Sigmoid colon (tissue), 7 donors: ENCODE data around the gene TBC1D26. TPM values are rescaled to one million over a fixed set of nuclear protein-coding genes. Genes with fewer than 3 reads are reported as not detected.
A peak's percentile ranks its signal among the peaks of the same experiment; 100 is the strongest.
"Not testable (repeated sequence)": the region's sequence is repeated elsewhere in the genome, so short reads cannot be mapped to it uniquely, and the experiment has no call there.

ENCODE experiments used
- DNase-seq: peaks from one replicate; pipeline ENCODE4 v3.0.0-alpha.2; 2019
- H3K27ac ChIP-seq, 4 donors: fragments of 200-600 bp; sonication (generic); one replicate each; pipeline ENCODE4 v1.5.1; 2016 to 2019; ENCODE audit warnings: mild to moderate bottlenecking in 1 of 4
- H3K27me3 ChIP-seq, 3 donors: fragments of 200-600 bp; sonication (generic); one replicate each; pipeline ENCODE4 v1.5.1; 2019; ENCODE audit warnings: mild to moderate bottlenecking in 1 of 3
- H3K36me3 ChIP-seq, 4 donors: fragments of 200-600 bp; sonication (generic); one replicate each; pipeline ENCODE4 v1.5.1; 2016 to 2019
- H3K4me1 ChIP-seq, 4 donors: fragments of 200-600 bp; sonication (generic); one replicate each; pipeline ENCODE4 v1.5.1; 2017 to 2019
- H3K4me3 ChIP-seq, 4 donors: fragments of 200-600 bp; sonication (generic); one replicate each; pipeline ENCODE4 v1.5.1; 2017 to 2019; ENCODE audit warnings: mild to moderate bottlenecking in 2 of 4, moderate library complexity in 1 of 4
- H3K9me3 ChIP-seq, 4 donors: fragments of 200-600 bp in 3 of 4; sonication (generic) in 3 of 4; one replicate each; pipeline versions ENCODE4 v1.5.1 to v1.6.1; 2013 to 2019
- POLR2AphosphoS5 ChIP-seq, 4 donors: sonication (generic); formaldehyde crosslinking; IDR thresholded peaks; one replicate each; pipeline ENCODE4 v1.6.1; 2017; ENCODE audit warnings: antibody characterized with exemption in 4 of 4
- WGBS, 2 donors: extraction: QIAGEN DNeasy Blood & Tissue Kit; methylation state at CpG; one replicate each; pipeline ENCODE4 v1.1.7; 2013; 5-methylcytosine and 5-hydroxymethylcytosine counted together
- intact Hi-C: fragments of 100-400 bp; cut with DNase I; formaldehyde crosslinking; loops from one replicate; pipeline ENCODE4 v1.15.1; 2023
- polyA plus RNA-seq, 3 donors: library from polyadenylated mRNA; stranded (reverse); fragments of 200-250 nt; gene quantifications; one replicate each; pipeline ENCODE4 v1.2.3, GENCODE V29; 2013
- total RNA-seq, 4 donors: library from RNA; depleted of rRNA; stranded (reverse); fragments of >200 nt; gene quantifications; one replicate each; pipeline ENCODE4 v1.1.0, GENCODE V29; 2016
- donor health status: healthy with polysubstance abuse.
- donor health status: Bipolar disorder and iron deficiency.
- donor health status: healthy.

Gene TBC1D26
- total RNA-seq: 1 to 10 TPM in 1 of 4 donors, under 1 TPM in 1, not detected in 2; 0.66 to 1.1 TPM
- polyA plus RNA-seq: under 1 TPM in 1 of 3 donors, not detected in 2; 0.10 TPM

GRCh38 chr17:15731900-15732299, at the start of gene TBC1D26:
TSS of gene TBC1D26 (plus strand) at chr17:15732283. CDS start at chr17:15735349, 3,066 bp downstream.
- intact Hi-C loops, H3K27me3 ChIP-seq, H3K36me3 ChIP-seq, H3K9me3 ChIP-seq, DNase-seq, H3K4me3 ChIP-seq, H3K4me1 ChIP-seq, H3K27ac ChIP-seq: not testable (repeated sequence)
- WGBS, 2 donors: 83 to 88% methylated on average over 9 to 10 of the region's 10 CpGs

DNA sequence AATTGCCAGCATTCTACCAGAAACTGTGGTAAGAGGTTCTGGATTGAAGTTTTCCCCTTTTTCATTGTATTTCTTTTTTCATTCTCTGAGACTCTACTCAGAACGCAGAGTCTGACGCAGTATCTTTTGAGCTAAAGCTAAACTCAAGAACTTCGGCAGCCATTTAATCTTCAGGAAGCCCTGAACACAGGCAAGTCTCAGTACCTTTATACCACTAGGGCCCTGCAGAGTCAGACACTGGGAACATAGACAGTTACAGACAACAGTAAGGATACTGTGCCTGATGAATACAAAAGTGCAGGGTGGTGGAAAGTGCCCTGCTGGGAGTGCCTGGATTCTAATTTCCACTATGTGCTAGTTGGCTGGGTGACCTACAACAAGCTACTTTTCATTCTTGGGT, 48.9 kb upstream of the TBC1D26 start:
- DNase-seq, intact Hi-C loops, H3K27ac ChIP-seq, H3K4me1 ChIP-seq, H3K4me3 ChIP-seq, H3K9me3 ChIP-seq, H3K27me3 ChIP-seq, H3K36me3 ChIP-seq: not testable (repeated sequence)
- 93 to 98% methylated on average over 3 of the region's 3 CpGs for WGBS, 2 donors

- TF ChIP-seq POLR2AphosphoS5 (IDR thresholded peaks at IDR 0.05): peak; percentile 25 to 61 (median 42)
- WGBS, 2 donors: 1 to 2% methylated on average over 35 of the region's 35 CpGs
- H3K4me1 ChIP-seq, H3K27me3 ChIP-seq, H3K9me3 ChIP-seq, intact Hi-C loops, H3K36me3 ChIP-seq: not testable (repeated sequence)
- Histone ChIP-seq H3K4me3 (peak within 1 kb of the TSS; percentile 41 to 54 (median 54)), H3K27ac (peak within 1 kb of the TSS in 3 of 4 donors; percentile 63 to 72 (median 67))
- DNase-seq: peak; percentile 87
Measured at GRCh38 chr17:15683824-15684478, 48.1 kb upstream of the TBC1D26 start, which contains the start of gene TRIM16. TSS of gene TRIM16 (minus strand) at chr17:15684311. CDS start at chr17:15651609, 32,702 bp downstream.

- intact Hi-C loops, H3K27ac ChIP-seq, H3K4me3 ChIP-seq, H3K4me1 ChIP-seq, H3K36me3 ChIP-seq, H3K27me3 ChIP-seq, DNase-seq, H3K9me3 ChIP-seq: not testable (repeated sequence)
- 89 to 96% methylated on average over 1 of the region's 1 CpG for WGBS, 2 donors
Measured at GRCh38 chr17:15687494-15687893, 44.6 kb upstream of the TBC1D26 start.

GRCh38 chr17:15698967-15699366, 33.1 kb upstream of the TBC1D26 start:
- H3K36me3 ChIP-seq, DNase-seq, H3K4me1 ChIP-seq, H3K9me3 ChIP-seq, intact Hi-C loops, H3K27me3 ChIP-seq: not testable (repeated sequence)
- Histone ChIP-seq H3K27ac (peak overlapping the region; percentile 53 to 77 (median 70)), H3K4me3 (peak overlapping the region; percentile 42 to 62 (median 51))
- 0 to 10% methylated on average over 1 of the region's 3 CpGs for WGBS, 2 donors

DNA sequence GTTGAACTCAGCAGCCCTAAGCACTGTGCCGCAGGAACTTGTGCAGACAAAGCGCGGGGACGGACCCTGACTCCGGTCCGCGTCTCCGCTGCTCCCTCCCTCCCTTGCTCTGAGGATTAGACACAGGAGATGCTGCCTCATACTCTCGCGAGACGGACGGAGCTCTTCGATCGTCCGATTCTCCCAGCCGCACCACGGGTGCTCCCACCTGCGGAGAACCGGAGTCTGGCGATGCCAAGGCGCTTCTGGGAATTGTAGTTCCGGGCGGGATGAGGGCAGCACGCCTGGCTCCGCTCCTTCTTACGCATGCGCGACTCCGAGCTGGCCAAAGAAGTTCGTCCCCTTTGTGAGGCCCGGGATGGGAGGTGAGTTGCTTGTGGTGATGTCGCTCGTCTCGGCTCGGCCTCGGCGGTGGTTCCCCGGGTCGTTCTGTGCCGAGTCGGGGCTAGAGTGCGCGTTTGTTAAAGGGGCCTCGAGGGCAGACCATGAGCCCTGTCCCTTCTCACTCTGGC, 32.6 kb upstream of the TBC1D26 start, which contains the start of gene ZNF286A:
Gene ZNF286A, plus strand, starts transcription at position 340 of the 512 bp plus-strand sequence. CDS start 578 bp downstream, outside the sequence.
- 0% methylated on average over 44 of the region's 44 CpGs for WGBS, 2 donors
- DNase-seq: peak; percentile 99
- H3K4me1 ChIP-seq, intact Hi-C loops, H3K36me3 ChIP-seq, H3K27me3 ChIP-seq, H3K9me3 ChIP-seq: not testable (repeated sequence)
- Histone ChIP-seq H3K4me3 (peak within 1 kb of the TSS; percentile 42 to 62 (median 51)), H3K27ac (peak within 1 kb of the TSS; percentile 53 to 77 (median 70))
- TF ChIP-seq POLR2AphosphoS5 (IDR thresholded peaks at IDR 0.05): peak; percentile 86 to 89 (median 88)

GRCh38 chr17:15699937-15700336, 32.1 kb upstream of the TBC1D26 start:
- peak overlapping the region; percentile 42 to 62 (median 51) for H3K4me3 ChIP-seq
- peak overlapping the region; percentile 53 to 77 (median 70) for H3K27ac ChIP-seq
- H3K9me3 ChIP-seq, intact Hi-C loops, DNase-seq, H3K36me3 ChIP-seq, H3K27me3 ChIP-seq, H3K4me1 ChIP-seq: not testable (repeated sequence)
- WGBS, 2 donors: 0 to 1% methylated on average over 13 to 14 of the region's 21 CpGs

DNA sequence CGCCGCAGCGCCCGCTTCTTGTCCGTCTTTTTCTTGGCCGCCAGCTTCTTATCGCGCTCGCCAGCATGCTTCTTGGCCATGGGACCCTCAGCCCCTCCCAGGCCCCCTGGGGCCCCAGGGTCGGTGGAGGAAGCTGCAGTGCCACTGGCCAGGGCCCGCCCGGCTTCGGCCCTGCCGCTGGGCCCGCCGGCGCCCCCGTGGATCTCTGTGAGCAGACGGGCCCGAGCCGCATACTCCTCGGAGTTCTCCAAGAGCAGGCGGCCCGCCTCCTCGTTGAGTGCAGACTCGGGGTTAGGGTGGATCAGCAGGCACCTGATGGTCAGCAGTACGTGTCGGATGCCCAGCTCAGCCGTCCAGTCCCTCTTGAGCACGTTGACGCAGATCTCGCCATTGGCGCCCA, 27.8 kb upstream of the TBC1D26 start:
- DNase-seq, H3K9me3 ChIP-seq, H3K4me1 ChIP-seq, H3K4me3 ChIP-seq, intact Hi-C loops, H3K27me3 ChIP-seq, H3K27ac ChIP-seq: not testable (repeated sequence)
- peaks cover 0 to 42% (median 14%) of the 10 kb centered on the region in 4 donors for H3K36me3 ChIP-seq
- WGBS, 2 donors: 99% methylated on average over 28 to 29 of the region's 33 CpGs

DNA sequence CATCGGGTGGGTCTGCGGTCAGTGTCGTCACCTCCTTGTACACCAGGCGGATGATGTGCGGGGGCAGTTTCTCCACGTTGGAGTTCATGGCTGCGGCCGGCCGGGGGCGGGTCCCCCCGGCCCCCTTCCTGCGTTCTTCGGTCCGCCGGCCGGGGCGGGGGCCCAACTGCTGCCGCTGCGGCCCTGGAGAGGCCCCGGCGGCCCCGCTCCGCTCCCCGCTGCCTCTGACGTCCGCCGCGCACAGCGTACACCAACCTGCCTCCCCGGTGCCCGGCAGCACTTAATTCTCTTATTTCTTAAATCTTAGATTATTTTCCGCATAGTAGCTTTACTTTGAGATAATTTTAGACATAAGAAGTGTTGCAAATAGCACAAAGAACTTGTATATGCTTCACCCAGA, 27.3 kb upstream of the TBC1D26 start:
- H3K4me1 ChIP-seq, DNase-seq, H3K4me3 ChIP-seq, H3K27me3 ChIP-seq, H3K9me3 ChIP-seq, H3K27ac ChIP-seq, intact Hi-C loops: not testable (repeated sequence)
- H3K36me3 ChIP-seq: peaks cover 0 to 45% (median 14%) of the 10 kb centered on the region in 4 donors
- 97 to 98% methylated on average over 32 of the region's 32 CpGs for WGBS, 2 donors

- 95 to 99% methylated on average over 3 of the region's 3 CpGs for WGBS, 2 donors
- H3K36me3 ChIP-seq: peaks cover 0 to 71% (median 17%) of the 10 kb centered on the region in 4 donors
- H3K9me3 ChIP-seq, H3K4me3 ChIP-seq, H3K27ac ChIP-seq, DNase-seq, intact Hi-C loops, H3K27me3 ChIP-seq, H3K4me1 ChIP-seq: not testable (repeated sequence)
Measured at GRCh38 chr17:15708879-15709278, 23.2 kb upstream of the TBC1D26 start.

DNA sequence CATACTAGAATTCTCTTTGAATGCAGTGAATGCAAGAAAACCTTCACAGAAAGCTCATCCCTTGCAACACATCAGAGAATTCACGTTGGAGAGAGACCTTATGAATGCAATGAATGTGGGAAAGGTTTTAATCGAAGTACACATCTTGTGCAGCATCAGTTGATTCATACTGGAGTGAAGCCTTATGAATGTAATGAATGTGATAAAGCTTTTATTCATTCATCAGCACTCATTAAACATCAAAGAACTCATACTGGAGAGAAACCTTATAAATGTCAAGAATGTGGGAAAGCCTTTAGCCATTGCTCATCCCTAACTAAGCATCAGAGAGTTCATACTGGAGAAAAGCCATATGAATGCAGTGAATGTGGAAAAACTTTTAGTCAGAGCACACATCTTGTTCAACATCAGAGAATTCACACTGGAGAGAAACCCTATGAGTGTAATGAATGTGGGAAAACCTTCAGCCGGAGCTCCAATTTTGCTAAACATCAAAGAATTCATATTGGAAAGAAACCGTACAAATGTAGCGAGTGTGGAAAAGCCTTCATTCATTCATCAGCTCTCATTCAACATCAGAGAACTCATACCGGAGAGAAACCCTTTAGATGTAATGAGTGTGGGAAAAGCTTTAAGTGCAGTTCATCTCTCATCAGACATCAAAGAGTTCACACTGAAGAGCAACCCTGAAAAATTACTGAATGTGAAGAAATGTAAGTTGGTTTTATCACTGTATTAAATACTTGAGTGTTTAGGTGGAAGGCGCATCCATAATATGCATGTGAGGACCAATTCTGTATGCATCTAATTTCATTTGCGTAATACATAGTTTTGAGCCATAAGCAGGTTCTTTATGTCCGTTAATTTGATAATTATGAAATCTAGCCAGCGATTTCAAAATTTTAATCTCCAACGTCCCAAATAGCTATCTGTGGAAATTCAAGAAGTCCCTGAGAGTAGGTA, 15.2 kb upstream of the TBC1D26 start:
- intact Hi-C loops, DNase-seq: not testable (repeated sequence)
- WGBS, 2 donors: 97% methylated on average over 11 of the region's 11 CpGs

DNA sequence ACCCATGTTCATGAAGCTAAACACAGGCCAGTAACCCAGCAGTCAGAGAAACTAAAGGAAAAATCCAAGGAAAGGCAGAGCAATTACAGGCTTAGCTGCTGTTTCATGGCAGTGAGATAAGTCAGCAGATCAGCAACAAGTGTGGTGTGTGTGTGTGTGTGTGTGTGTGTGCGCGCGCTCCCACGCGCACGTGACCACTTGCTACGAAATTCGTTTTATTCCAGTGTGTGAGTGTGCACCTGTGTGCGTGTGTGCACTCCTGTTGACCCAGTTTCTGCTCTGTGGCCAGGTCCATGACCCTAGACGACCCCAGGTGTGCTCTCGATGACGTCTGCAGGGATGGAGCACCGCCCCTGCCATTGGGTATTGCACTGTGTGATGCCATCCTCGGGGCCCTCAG, 1.5 kb upstream of the TBC1D26 start:
- H3K36me3 ChIP-seq, H3K27ac ChIP-seq, H3K9me3 ChIP-seq, H3K27me3 ChIP-seq, intact Hi-C loops, DNase-seq, H3K4me3 ChIP-seq, H3K4me1 ChIP-seq: not testable (repeated sequence)
- WGBS, 2 donors: 69 to 86% methylated on average over 6 to 14 of the region's 14 CpGs

More for the DNA sequence above, 15.2 kb upstream of the TBC1D26 start:
- not testable (repeated sequence) for H3K27ac ChIP-seq, H3K27me3 ChIP-seq, H3K4me3 ChIP-seq, H3K4me1 ChIP-seq
- Histone ChIP-seq H3K36me3 (peaks cover 0 to 27% (median 0%) of the 10 kb centered on the region in 4 donors), H3K9me3 (peaks cover 7 to 21% (median 12%) of the 10 kb centered on the region in 4 donors)
